Measurements from ENCODE around the gene TFEB. TPM values are rescaled to one million over a fixed set of nuclear protein-coding genes. Genes with fewer than 3 reads are reported as not detected.
A peak's percentile ranks its signal among the peaks of the same experiment; 100 is the strongest.

TFEB gene
- total RNA-seq, 1 donor from 2014 or later: 5.5 TPM

GRCh38 chr6:41739041-41739440 is 3.6 kb upstream of the TFEB start:
- no peak for DNase-seq (ENCODE audit: low read depth in 2 of 2)

DNA sequence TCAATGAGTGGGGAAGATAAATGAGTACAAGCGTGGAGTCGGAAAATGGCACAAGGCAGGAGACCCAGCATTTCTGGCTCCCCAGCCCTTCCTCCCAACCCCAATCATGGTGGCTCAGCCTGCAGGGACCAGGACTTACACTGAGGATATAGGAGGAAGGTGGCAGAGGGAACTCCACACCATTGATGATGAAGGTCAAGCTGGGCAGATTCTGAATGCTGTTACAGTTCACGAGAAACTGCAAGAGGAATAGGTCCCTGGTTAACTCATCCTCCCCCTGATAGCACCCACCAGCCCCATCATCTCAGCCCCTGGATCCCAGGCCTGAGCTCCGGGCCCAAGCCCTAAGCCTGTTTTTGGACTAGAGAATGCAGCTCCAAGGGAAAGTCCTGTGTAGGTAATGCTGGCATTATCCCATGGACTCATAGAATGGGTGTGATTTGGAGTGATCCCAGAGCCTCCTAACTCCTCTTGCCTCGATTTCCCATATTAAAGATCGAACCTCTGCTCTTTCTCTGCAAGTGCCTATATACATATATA is 2.3 kb upstream of the TFEB start:
- no peak for DNase-seq (ENCODE audit: low read depth in 2 of 2)

- no peak for DNase-seq (ENCODE audit: low read depth in 2 of 2)
Measured at GRCh38 chr6:41736800-41737555, 1.6 kb upstream of the TFEB start.

- DNase-seq (ENCODE audit: low read depth in 2 of 2): no peak
Measured at GRCh38 chr6:41736186-41736733, 852 bp upstream of the TFEB start.

DNA sequence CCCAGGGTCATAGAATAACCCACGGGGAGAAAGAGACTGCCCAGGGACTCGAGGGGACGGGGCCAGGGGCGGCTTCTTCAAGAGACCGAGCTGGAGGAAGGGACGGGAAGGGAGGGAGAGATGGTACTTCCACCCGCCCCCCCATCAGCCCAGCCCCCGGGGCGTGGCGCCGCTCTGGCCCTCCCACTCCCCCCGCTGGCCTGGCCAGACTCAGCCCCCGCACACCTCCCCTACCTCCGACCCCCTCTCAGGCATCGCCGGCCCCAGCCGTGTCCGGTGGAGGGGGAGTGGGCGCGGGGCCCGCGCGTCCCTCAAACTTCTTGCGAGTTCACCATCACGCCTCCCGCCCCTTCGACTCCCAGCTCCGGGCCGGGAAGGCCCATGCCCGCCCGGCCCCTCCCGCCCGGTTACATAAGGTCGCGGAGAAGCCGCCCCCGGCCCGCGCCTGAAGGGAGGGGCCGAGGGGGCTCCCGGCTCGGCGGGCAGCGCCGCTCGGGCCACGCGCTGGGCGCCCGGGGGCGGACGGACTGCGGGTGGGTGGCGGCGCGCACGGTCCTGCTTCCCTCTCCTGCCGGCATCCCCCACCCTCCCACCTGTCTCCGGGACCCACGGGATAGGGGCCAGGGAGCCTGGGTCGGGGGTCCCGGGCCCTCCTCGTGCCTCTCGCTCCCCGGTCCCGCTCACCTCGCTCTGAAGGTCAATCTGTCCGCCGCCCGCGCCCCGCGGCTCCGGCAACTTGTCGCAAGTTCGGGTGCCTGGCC is 562 bp downstream of the TFEB start:
- DNase-seq (ENCODE audit: low read depth in 2 of 2): peak; percentile 30 to 84

DNA sequence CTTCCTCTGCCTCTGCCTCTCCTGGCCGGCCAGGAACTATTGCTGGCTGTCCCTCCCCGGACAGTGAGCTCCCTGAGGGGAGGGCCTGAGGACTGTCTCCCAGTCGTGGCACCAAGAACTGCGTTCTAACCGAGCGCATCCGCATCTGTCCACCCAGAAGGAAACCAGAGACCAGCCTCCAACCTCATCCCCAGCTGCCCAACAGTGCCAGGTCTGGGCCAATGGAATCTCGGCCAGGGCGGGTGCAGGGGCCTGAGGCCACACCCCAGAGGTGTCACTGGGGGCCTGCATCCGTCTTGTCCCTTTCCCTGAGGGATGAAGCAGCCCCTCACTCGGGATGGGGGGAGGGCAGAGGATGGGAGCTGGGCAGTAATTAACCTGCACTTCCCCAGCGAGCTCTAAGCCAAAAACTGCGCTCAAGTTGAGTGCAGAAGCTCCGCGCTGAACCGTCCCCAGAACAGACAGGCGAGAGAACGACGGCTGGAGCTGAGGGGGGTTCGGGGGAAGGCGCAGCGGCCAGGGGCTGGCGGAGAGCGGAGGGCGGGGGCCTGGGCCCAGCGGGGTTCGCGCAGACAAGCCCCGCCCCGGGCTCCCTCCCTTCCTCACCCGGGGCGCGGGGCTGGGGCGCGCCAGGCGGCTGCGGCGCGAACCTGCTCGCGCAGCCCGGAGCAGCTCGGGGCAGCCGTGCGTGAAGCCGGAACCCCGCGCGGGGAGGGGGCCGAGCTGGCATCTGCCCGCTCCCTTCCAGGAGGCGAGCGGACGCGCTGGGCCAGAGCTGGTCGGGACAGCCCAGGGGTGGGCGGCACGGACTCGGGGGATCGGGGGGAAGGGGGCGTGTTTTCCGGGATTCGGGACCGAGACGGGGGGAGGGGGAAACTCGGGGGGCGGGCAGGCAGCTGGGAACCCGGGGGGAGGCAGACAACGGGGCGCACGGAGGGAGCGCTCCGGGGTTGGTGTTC is 1.4 kb downstream of the TFEB start:
- DNase-seq (ENCODE audit: low read depth in 2 of 2): peak; percentile 24 to 75

DNA sequence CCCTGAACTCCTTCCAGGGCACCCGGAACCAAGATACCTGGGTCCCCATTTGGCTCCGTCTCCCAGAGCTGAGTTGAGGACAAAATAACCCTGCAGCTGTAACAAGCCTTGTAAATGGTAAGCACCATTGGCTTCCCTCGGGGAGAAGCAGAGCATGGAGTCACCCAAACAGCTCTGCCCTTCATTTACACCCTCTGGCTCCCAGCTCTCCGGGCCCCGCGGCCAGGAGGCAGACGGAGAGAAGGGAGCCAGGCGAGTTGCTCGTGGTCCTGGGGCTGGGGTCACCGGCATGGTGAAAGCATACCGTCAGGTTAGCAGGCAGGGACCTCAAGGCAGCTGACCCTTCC is 2.1 kb downstream of the TFEB start:
- no peak for DNase-seq (ENCODE audit: low read depth in 2 of 2)

GRCh38 chr6:41732591-41733359 is 2.6 kb downstream of the TFEB start:
- no peak for DNase-seq (ENCODE audit: low read depth in 2 of 2)

- no peak for DNase-seq (ENCODE audit: low read depth in 2 of 2)
Measured at GRCh38 chr6:41732149-41732548, 3.3 kb downstream of the TFEB start.

DNA sequence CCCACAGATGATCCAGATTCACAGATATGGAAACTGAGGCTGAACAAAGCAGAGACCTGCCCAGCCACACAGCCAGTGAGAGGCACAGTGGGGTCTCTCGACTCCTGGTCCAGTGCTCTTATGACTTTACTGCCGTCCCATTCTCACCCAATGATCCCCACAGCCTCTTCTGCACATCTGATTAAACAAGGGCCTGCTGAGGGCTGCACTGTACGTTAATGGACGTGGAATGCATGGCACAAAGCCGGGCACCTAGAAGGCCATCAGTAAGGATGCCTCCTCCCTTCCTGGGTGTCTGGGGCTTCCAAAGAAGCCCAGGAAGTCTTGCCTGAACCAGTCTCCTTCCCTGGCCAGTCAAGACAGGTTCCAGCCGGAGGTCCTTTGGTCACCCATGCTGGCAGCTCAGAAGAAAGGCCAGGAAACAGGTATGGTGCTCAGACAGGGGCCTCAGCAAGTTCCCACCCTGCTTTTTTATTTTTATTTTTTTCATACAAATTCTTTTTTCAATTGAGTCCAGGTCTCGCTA is 3.8 kb downstream of the TFEB start:
- no peak for DNase-seq (ENCODE audit: low read depth in 2 of 2)

GRCh38 chr6:41730531-41731436 is 4.6 kb downstream of the TFEB start:
- DNase-seq (ENCODE audit: low read depth in 2 of 2): peak in 1 of 2 donors; percentile 17

- no peak for DNase-seq (ENCODE audit: low read depth in 2 of 2)
Measured at GRCh38 chr6:41729624-41730023, 5.8 kb downstream of the TFEB start.

GRCh38 chr6:41728954-41729353 is 6.5 kb downstream of the TFEB start:
- no peak for DNase-seq (ENCODE audit: low read depth in 2 of 2)

GRCh38 chr6:41728073-41728936 is 7.1 kb downstream of the TFEB start:
- DNase-seq (ENCODE audit: low read depth in 2 of 2): no peak

- no peak for DNase-seq (ENCODE audit: low read depth in 2 of 2)
Measured at GRCh38 chr6:41727705-41728072, 7.7 kb downstream of the TFEB start.

- no peak for DNase-seq (ENCODE audit: low read depth in 2 of 2)
Measured at GRCh38 chr6:41726876-41727275, 8.5 kb downstream of the TFEB start.

GRCh38 chr6:41724586-41725501 is 10.6 kb downstream of the TFEB start:
- no peak for DNase-seq (ENCODE audit: low read depth in 2 of 2)
